GM12878 (cell line): ENCODE results near the gene DNAH9. TPM values are rescaled to one million over a fixed set of nuclear protein-coding genes. Genes with fewer than 3 reads are reported as not detected.

ENCODE experiments used
- ATAC-seq: fragments of 200-7000 bp; cut with Tn5 transposase; 3 replicates; pipeline ENCODE4 v1.9.1; 2020; ENCODE audit warnings: mild to moderate bottlenecking, moderate library complexity
- BruUV-seq: library from RNA; stranded (reverse); fragments of 400-500 nt; replicated peaks from 2 replicates; lab custom pipeline; 2021; lab: Mats Ljungman, UMichigan
- CTCF ChIA-PET: fragments of 300-600 bp; sonication (Branson Sonifier 250); formaldehyde crosslinking; extraction: SDS; loops from one replicate; lab custom pipeline; 2021; ENCODE audit warnings: inconsistent platforms; lab: Yijun Ruan, JAX
- POLR2A ChIA-PET: fragments of 350-600 bp; formaldehyde crosslinking; extraction: SDS; loops from one replicate; lab custom pipeline; 2021; ENCODE audit warnings: inconsistent platforms; lab: Charles Lee
- RAD21 ChIA-PET: fragments of 300-600 bp; sonication (Branson Sonifier 250); formaldehyde crosslinking; loops from one replicate; lab custom pipeline; 2023; ENCODE audit warnings: antibody characterized with exemption; ENCODE audit not compliant: unreplicated experiment; lab: Charles Lee
- SMC1A ChIA-PET: fragments of 300-600 bp; sonication (Branson Sonifier 250); formaldehyde crosslinking; loops from one replicate; lab custom pipeline; 2023; ENCODE audit not compliant: unreplicated experiment, uncharacterized antibody; lab: Charles Lee
- DNase-seq: peaks from one replicate; pipeline ENCODE4 v3.0.0-alpha.2; 2011; ENCODE audit warnings: low read depth, low spot score
- FAIRE-seq: peaks from 3 replicates; lab custom pipeline; 2011; peaks lifted over from hg19 to GRCh38; lab: Jason Lieb, UNC
- H2AFZ ChIP-seq: 2 replicates; pipeline ENCODE4 v1.6.0; 2011; ENCODE audit warnings: low read depth, low read length, control low read depth; ENCODE audit not compliant: control insufficient read depth
- H3K27ac ChIP-seq: 2 replicates; pipeline ENCODE4 v1.5.1; 2011; ENCODE audit warnings: control low read depth; ENCODE audit not compliant: control insufficient read depth, insufficient read depth
- H3K27me3 ChIP-seq, 2 experiments: replicated peaks in 1 of 2; 2 replicates each; pipeline versions ENCODE4 v1.6.0 to v1.6.1; 2011; ENCODE audit warnings: low read length in 1 of 2; ENCODE audit not compliant: control insufficient read depth in 2 of 2, insufficient read depth in 2 of 2
- H3K36me3 ChIP-seq, 2 experiments: 2 replicates each; pipeline ENCODE4 v1.5.1; 2011; ENCODE audit warnings: low read length in 1 of 2; ENCODE audit not compliant: control insufficient read depth in 2 of 2, insufficient read depth in 2 of 2
- H3K4me1 ChIP-seq: 2 replicates; pipeline ENCODE4 v1.6.1; 2011; ENCODE audit warnings: mild to moderate bottlenecking, low read length, moderate library complexity, mixed read lengths; ENCODE audit not compliant: control insufficient read depth, insufficient read depth
- H3K4me2 ChIP-seq: 2 replicates; pipeline ENCODE4 v1.6.0; 2011; ENCODE audit warnings: control low read depth; ENCODE audit not compliant: control insufficient read depth, insufficient read depth
- H3K4me3 ChIP-seq: fragments of 200-600 bp; sonication (generic); 2 replicates; pipeline ENCODE4 v1.5.1; 2016
- H3K79me2 ChIP-seq: 2 replicates; pipeline ENCODE4 v1.6.0; 2011; ENCODE audit warnings: low read length; ENCODE audit not compliant: control insufficient read depth, insufficient read depth
- H3K9ac ChIP-seq: 2 replicates; pipeline ENCODE4 v1.8.0; 2011; ENCODE audit warnings: low read length, control low read depth, mixed read lengths; ENCODE audit not compliant: control insufficient read depth, insufficient read depth
- H3K9me3 ChIP-seq: replicated peaks from 3 replicates; pipeline ENCODE4 v1.5.1; 2011; ENCODE audit warnings: mild to moderate bottlenecking, low read length; ENCODE audit not compliant: control insufficient read depth, insufficient read depth
- H4K20me1 ChIP-seq: 2 replicates; pipeline ENCODE4 v1.6.0; 2011; ENCODE audit not compliant: control insufficient read depth, insufficient read depth
- BMI1 ChIP-seq: fragments of 450-650 bp; IDR thresholded peaks from 2 replicates; pipeline ENCODE4 v1.6.1; 2016; ENCODE audit warnings: mild to moderate bottlenecking, moderate library complexity, borderline replicate concordance
- FOXM1 ChIP-seq: IDR thresholded peaks from 2 replicates; pipeline ENCODE4 v1.6.1; 2012; ENCODE audit warnings: low read depth, mild to moderate bottlenecking, inconsistent platforms, low read length, moderate library complexity
- IKZF2 ChIP-seq, 2 experiments: fragments of 450-650 bp; IDR thresholded peaks; 2 replicates each; pipeline ENCODE4 v1.6.1; 2017; ENCODE audit warnings: mild to moderate bottlenecking in 2 of 2, moderate library complexity in 2 of 2
- JUNB ChIP-seq: IDR thresholded peaks from 2 replicates; pipeline ENCODE4 v1.6.1; 2016; ENCODE audit warnings: antibody characterized with exemption, mild to moderate bottlenecking
- MYB ChIP-seq: fragments of 150-350 bp; IDR thresholded peaks from 2 replicates; pipeline ENCODE4 v1.6.1; 2014; ENCODE audit warnings: mild to moderate bottlenecking, low read depth, low read length, borderline replicate concordance
- POLR2A ChIP-seq: IDR thresholded peaks from 2 replicates; pipeline ENCODE4 v1.6.1; 2011; ENCODE audit warnings: low read depth, mild to moderate bottlenecking, low read length
- ZNF207 ChIP-seq: fragments of 450-650 bp; IDR thresholded peaks from 2 replicates; pipeline ENCODE4 v1.6.1; 2014; ENCODE audit warnings: antibody characterized with exemption, mild to moderate bottlenecking, borderline replicate concordance
- ZSCAN29 ChIP-seq: fragments of 450-650 bp; IDR thresholded peaks from 2 replicates; pipeline ENCODE4 v1.6.1; 2017; ENCODE audit warnings: mild to moderate bottlenecking, moderate library complexity
- ZZZ3 ChIP-seq: IDR thresholded peaks from 2 replicates; pipeline ENCODE4 v1.6.1; 2011; ENCODE audit warnings: low read depth; ENCODE audit not compliant: control insufficient read depth, insufficient read length
- WGBS: methylation state at CpG from one replicate; pipeline ENCODE4 v1.1.6; 2016; ENCODE audit warnings: low lambda C conversion rate; ENCODE audit not compliant: insufficient replicate concordance, insufficient coverage; ENCODE audit errors: missing lambda C conversion rate; 5-methylcytosine and 5-hydroxymethylcytosine counted together
- in situ Hi-C: fragments of 300-500 bp; cut with MboI; formaldehyde crosslinking; loops from 9 replicates; pipeline ENCODE4 v1.14.3; 2018; ENCODE audit warnings: mixed read lengths
- intact Hi-C: fragments of 100-400 bp; cut with micrococcal nuclease; formaldehyde crosslinking; loops from one replicate; pipeline ENCODE4 v1.14.2; 2022; ENCODE audit not compliant: unreplicated experiment
- polyA plus RNA-seq, 11 experiments: library from polyadenylated mRNA; depleted of rRNA in 4 of 11; unstranded in 6 of 11; stranded (reverse) in 5 of 11; fragments of >200 nt; fragmentation: Nextera tagmentation in 4 of 11; fragmentation: Illumina TruSeq in 1 of 11; extraction: Ambion mirVana in 4 of 11; extraction: Trizol in 1 of 11; gene quantifications; 1 replicate in 1 of 11; 2 replicates in 10 of 11; pipeline versions ENCODE4 v1.2.1 to v1.2.3, GENCODE V29; 2011 to 2016; ENCODE audit warnings: inconsistent platforms in 2 of 11, missing spikeins in 2 of 11, low read depth in 1 of 11
- total RNA-seq, 4 experiments: library from RNA; depleted of rRNA in 3 of 4; stranded (reverse); fragments of >200 nt in 3 of 4; fragmentation: Illumina TruSeq in 1 of 4; extraction: Trizol in 1 of 4; gene quantifications; 2 replicates each; pipeline versions ENCODE4 v1.2.1 to v1.2.3, GENCODE V29; 2013 to 2021
- TF ChIP-seq, protein P1 (sequence below): IDR thresholded peaks from 2 replicates; pipeline ENCODE4 v1.6.1; 2012; ENCODE audit warnings: improper control_type of control experiment, low read depth, low read length; ENCODE audit not compliant: insufficient replicate concordance
- TF ChIP-seq, protein P2 (sequence below): IDR thresholded peaks from 2 replicates; pipeline ENCODE4 v1.6.1; 2011; ENCODE audit warnings: low read depth, mild to moderate bottlenecking, low read length, moderate library complexity, borderline replicate concordance; ENCODE audit errors: extremely low read depth

Gene DNAH9
- total and polyA plus RNA-seq, 10 of the 15 experiments (the other 5 are each of a cell fraction or from before 2014, with no cell fraction given) = 0.10 to 0.40 (median 0.19) TPM; not detected in 7

DNA sequence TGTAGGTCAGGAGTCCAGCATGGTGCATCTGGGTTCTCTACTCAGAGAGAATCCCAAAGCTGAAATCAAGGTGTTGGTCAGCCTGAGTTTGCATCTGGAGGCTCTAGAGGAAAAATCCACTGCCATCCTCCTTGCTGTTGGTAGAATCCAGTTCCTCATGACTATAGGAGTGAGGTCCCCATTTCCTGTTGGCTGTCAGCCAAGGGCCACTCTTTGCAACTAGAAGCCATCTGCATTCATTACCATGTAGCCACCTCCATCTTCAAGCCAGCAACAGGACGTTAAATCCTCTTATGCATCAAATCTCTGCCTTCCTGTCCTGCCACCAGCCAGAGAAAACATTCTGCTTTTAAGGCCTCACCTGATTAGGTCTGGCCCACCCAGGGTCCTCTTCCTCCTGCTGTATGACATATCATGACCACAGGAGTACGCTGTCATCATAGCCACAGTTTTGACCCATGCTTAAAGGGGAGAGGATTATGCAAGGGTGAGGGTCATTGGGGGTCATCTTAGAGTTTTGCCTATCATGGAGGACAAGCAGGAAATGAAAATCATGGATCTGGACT, 40.5 kb downstream of the DNAH9 start:
- FAIRE-seq (no peak), ATAC-seq (no peak), DNase-seq (no peak)
- H3K9me3 ChIP-seq = no peaks in the 10 kb centered on the region; the same call in 2 of the 3 replicates
- SMC1A ChIA-PET = no interaction called here
- H3K79me2 ChIP-seq = no peaks in the 10 kb centered on the region
- POLR2A ChIA-PET = no interaction called here
- no peaks in the 10 kb centered on the region for H3K36me3 ChIP-seq
- no peaks in the 10 kb centered on the region for H3K27me3 ChIP-seq
- no peaks in the 10 kb centered on the region for H3K4me1 ChIP-seq
- WGBS = 34% methylated on average over 2 of the region's 2 CpGs
- intact Hi-C loops = no loop called here
- RAD21 ChIA-PET = no interaction called here
- no peak overlapping the region for H3K4me2 ChIP-seq
- no peak overlapping the region for H2AFZ ChIP-seq
- no peak overlapping the region for H3K4me3 ChIP-seq
- no TSS peak for BruUV-seq
- H4K20me1 ChIP-seq = no peaks in the 10 kb centered on the region
- in situ Hi-C loops = loop anchor here (25.0 kb wide), 2 partner anchors 751 to 1001 kb away; no protein-coding TSS in a partner anchor
- CTCF ChIA-PET = no interaction called here
- no peak for TF ChIP-seq POLR2A
- no peak overlapping the region for H3K27ac ChIP-seq
- no peak overlapping the region for H3K9ac ChIP-seq

DNA sequence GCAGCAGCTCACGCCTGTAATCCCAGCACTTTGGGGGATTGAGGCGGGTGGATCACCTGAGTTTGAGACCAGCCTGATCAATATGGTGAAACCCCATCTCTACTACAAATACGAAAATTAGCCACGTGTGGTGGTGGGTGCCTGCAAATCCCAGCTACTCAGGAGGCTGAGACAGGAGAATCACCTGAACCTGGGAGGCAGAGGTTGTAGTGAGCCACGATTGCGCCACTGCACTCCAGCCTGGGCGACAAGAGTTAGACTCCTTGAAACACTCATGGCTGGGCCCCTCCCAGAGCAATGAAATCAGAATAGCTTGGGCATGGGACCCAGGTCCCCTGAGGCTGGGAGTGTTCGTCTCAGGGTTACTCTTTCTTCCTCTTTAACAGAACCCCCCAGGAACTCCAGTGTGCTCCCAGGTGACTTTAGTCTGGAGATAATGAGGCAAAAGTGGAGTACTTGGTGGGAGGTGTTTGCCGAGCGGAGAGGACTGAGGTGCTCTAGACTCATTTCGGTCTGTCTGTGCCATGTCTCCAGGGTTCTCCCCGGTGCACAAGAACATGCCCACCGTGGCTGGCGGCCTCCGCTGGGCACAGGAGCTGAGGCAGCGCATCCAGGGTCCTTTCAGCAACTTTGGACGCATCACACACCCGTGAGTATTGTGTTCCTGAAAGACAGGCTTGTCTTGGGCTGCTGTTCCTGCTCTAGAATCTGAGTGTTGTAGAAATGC, 41.6 kb downstream of the DNAH9 start:
- TF ChIP-seq IKZF2 (IDR thresholded peaks at IDR 0.05) (no peak), JUNB (no peak), ZZZ3 (no peak), ZNF207 (no peak), FOXM1 (no peak), BMI1 (no peak), ZSCAN29 (no peak), MYB (no peak)
- TF ChIP-seq, protein P1, sequence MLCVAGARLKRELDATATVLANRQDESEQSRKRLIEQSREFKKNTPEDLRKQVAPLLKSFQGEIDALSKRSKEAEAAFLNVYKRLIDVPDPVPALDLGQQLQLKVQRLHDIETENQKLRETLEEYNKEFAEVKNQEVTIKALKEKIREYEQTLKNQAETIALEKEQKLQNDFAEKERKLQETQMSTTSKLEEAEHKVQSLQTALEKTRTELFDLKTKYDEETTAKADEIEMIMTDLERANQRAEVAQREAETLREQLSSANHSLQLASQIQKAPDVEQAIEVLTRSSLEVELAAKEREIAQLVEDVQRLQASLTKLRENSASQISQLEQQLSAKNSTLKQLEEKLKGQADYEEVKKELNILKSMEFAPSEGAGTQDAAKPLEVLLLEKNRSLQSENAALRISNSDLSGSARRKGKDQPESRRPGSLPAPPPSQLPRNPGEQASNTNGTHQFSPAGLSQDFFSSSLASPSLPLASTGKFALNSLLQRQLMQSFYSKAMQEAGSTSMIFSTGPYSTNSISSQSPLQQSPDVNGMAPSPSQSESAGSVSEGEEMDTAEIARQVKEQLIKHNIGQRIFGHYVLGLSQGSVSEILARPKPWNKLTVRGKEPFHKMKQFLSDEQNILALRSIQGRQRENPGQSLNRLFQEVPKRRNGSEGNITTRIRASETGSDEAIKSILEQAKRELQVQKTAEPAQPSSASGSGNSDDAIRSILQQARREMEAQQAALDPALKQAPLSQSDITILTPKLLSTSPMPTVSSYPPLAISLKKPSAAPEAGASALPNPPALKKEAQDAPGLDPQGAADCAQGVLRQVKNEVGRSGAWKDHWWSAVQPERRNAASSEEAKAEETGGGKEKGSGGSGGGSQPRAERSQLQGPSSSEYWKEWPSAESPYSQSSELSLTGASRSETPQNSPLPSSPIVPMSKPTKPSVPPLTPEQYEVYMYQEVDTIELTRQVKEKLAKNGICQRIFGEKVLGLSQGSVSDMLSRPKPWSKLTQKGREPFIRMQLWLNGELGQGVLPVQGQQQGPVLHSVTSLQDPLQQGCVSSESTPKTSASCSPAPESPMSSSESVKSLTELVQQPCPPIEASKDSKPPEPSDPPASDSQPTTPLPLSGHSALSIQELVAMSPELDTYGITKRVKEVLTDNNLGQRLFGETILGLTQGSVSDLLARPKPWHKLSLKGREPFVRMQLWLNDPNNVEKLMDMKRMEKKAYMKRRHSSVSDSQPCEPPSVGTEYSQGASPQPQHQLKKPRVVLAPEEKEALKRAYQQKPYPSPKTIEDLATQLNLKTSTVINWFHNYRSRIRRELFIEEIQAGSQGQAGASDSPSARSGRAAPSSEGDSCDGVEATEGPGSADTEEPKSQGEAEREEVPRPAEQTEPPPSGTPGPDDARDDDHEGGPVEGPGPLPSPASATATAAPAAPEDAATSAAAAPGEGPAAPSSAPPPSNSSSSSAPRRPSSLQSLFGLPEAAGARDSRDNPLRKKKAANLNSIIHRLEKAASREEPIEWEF = no peak
- TF ChIP-seq, protein P2, sequence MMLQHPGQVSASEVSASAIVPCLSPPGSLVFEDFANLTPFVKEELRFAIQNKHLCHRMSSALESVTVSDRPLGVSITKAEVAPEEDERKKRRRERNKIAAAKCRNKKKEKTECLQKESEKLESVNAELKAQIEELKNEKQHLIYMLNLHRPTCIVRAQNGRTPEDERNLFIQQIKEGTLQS = no peak
- TF ChIP-seq, all 136 proteins: peak for 0
- ATAC-seq (no peak), DNase-seq (no peak), FAIRE-seq (no peak)
- H3K4me2 ChIP-seq = no peak overlapping the region
- POLR2A ChIA-PET = no interaction called here
- 34% methylated on average over 18 of the region's 18 CpGs for WGBS
- H3K27ac ChIP-seq = no peak overlapping the region
- no peaks in the 10 kb centered on the region for H3K79me2 ChIP-seq
- intact Hi-C loops (no loop called here), in situ Hi-C loops (loop anchor here (25.0 kb wide), 2 partner anchors 753 to 1003 kb away; no protein-coding TSS in a partner anchor)
- no peaks in the 10 kb centered on the region; the same call in 2 of the 3 replicates for H3K9me3 ChIP-seq
- H3K4me1 ChIP-seq = no peaks in the 10 kb centered on the region
- BruUV-seq = no TSS peak
- H3K27me3 ChIP-seq = no peaks in the 10 kb centered on the region
- CTCF ChIA-PET = no interaction called here
- RAD21 ChIA-PET = no interaction called here
- H4K20me1 ChIP-seq = no peaks in the 10 kb centered on the region
- no peak overlapping the region for H3K4me3 ChIP-seq
- SMC1A ChIA-PET = no interaction called here
- H3K36me3 ChIP-seq = no peaks in the 10 kb centered on the region
- H2AFZ ChIP-seq = no peak overlapping the region
- no peak overlapping the region for H3K9ac ChIP-seq
